ENCODE data around the gene NPW.

NPW gene

GRCh38 chr16:2024032-2024420 lies 4.4 kb downstream of the NPW start:
- H3K79me2 ChIP-seq, result no peaks in the 10 kb centered on the region
- no peak overlapping the region for H3K4me2 ChIP-seq (ENCODE audit: low read length)
- no peak overlapping the region for H2AFZ ChIP-seq
- TF ChIP-seq, protein P1, sequence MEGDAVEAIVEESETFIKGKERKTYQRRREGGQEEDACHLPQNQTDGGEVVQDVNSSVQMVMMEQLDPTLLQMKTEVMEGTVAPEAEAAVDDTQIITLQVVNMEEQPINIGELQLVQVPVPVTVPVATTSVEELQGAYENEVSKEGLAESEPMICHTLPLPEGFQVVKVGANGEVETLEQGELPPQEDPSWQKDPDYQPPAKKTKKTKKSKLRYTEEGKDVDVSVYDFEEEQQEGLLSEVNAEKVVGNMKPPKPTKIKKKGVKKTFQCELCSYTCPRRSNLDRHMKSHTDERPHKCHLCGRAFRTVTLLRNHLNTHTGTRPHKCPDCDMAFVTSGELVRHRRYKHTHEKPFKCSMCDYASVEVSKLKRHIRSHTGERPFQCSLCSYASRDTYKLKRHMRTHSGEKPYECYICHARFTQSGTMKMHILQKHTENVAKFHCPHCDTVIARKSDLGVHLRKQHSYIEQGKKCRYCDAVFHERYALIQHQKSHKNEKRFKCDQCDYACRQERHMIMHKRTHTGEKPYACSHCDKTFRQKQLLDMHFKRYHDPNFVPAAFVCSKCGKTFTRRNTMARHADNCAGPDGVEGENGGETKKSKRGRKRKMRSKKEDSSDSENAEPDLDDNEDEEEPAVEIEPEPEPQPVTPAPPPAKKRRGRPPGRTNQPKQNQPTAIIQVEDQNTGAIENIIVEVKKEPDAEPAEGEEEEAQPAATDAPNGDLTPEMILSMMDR (IDR thresholded peaks at IDR 0.05), result no peak
- no peaks in the 10 kb centered on the region for H3K36me3 ChIP-seq (ENCODE audit: control insufficient read depth, insufficient read depth, low read length)
- peaks cover 5% of the 10 kb centered on the region for H3K4me1 ChIP-seq
- no peak overlapping the region for H3K9ac ChIP-seq
- H3K9me3 ChIP-seq (ENCODE audit: control insufficient read depth, low read length), result no peaks in the 10 kb centered on the region
- H3K27me3 ChIP-seq (ENCODE audit: control insufficient read depth, insufficient read depth, low read length), result no peaks in the 10 kb centered on the region
- H3K27ac ChIP-seq, result no peak overlapping the region
- H3K4me3 ChIP-seq (ENCODE audit: low read depth, low read length), result no peak overlapping the region

DNA sequence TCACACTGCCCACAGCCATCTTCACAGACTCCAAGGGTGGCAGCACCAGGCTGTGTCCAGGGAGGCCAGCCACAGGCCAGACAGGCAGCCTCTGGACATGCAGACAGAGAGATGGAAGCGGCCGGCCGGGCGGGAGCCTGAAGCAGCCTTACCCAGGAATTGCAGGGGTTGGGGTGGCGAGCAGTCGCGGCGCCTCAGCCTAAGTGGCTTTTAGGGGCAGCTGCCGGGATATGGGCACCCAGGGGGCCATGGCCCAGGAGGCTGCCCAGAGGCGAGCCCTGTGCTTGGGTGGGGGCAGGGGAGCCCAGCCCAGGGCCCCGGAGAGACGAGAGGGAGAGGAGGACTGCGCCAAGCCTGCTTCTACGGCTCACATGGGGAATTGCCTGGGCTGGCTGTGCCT lies 5.7 kb downstream of the NPW start:
- no peak overlapping the region for H3K27ac ChIP-seq
- no peak overlapping the region for H2AFZ ChIP-seq
- H3K4me1 ChIP-seq, result peaks cover 5% of the 10 kb centered on the region
- no peak overlapping the region for H3K4me3 ChIP-seq (ENCODE audit: low read depth, low read length)
- no peaks in the 10 kb centered on the region for H3K36me3 ChIP-seq (ENCODE audit: control insufficient read depth, insufficient read depth, low read length)
- no peaks in the 10 kb centered on the region for H3K27me3 ChIP-seq (ENCODE audit: control insufficient read depth, insufficient read depth, low read length)
- H3K9me3 ChIP-seq (ENCODE audit: control insufficient read depth, low read length), result no peaks in the 10 kb centered on the region
- H3K9ac ChIP-seq, result no peak overlapping the region
- TF ChIP-seq, protein P1 (IDR thresholded peaks at IDR 0.05), result no peak
- H3K79me2 ChIP-seq, result no peaks in the 10 kb centered on the region
- no peak overlapping the region for H3K4me2 ChIP-seq (ENCODE audit: low read length)

DNA sequence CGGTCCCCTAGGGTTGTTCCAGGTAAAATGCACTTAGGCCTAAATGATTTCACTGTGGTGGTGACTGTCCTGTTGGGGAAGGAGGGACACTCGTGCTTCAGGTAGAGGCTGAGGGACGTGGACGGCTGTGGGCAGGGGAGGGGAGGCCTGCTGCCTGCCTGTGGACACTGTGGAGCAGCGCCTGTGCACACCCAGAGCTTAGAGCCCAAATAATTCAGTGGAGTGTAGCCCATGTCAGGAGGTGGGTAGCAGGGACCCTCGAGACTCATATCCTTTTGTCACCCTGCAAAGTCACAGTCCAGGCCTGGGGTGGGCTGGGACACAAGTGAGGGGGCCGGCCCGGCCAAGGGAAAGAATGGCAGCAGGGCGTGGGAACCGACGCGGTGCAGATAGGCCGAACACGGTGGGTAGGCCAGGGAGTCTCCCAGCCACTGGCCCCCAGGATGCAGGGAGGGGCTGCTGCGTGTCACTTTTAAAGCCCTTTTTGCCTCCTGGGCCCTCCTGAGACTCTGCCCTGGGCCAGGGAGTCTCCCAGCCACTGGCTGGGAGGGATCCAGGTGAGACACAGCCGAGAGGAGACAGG lies 6.4 kb downstream of the NPW start:
- Histone ChIP-seq H3K9me3 (ENCODE audit: control insufficient read depth, low read length) (no peaks in the 10 kb centered on the region), H3K36me3 (ENCODE audit: control insufficient read depth, insufficient read depth, low read length) (no peaks in the 10 kb centered on the region), H2AFZ (no peak overlapping the region), H3K4me2 (ENCODE audit: low read length) (no peak overlapping the region), H3K4me3 (ENCODE audit: low read depth, low read length) (no peak overlapping the region), H3K27me3 (ENCODE audit: control insufficient read depth, insufficient read depth, low read length) (no peaks in the 10 kb centered on the region), H3K4me1 (peaks cover 5% of the 10 kb centered on the region), H3K79me2 (no peaks in the 10 kb centered on the region), H3K9ac (no peak overlapping the region), H3K27ac (no peak overlapping the region)
- TF ChIP-seq, protein P1 (IDR thresholded peaks at IDR 0.05), result no peak

GRCh38 chr16:2026461-2027023 lies 7.0 kb downstream of the NPW start, which contains the start of gene NHERF2:
NHERF2 (plus strand) TSS chr16:2026902; CDS start chr16:2027006, 104 bp downstream.
- Histone ChIP-seq H3K4me2 (ENCODE audit: low read length) (peak within 1 kb of the TSS; percentile 37), H2AFZ (peak within 1 kb of the TSS; percentile 50), H3K27ac (no peak within 1 kb of the TSS), H3K79me2 (no peaks in the 10 kb centered on the region), H3K27me3 (ENCODE audit: control insufficient read depth, insufficient read depth, low read length) (no peaks in the 10 kb centered on the region), H3K4me1 (peaks cover 5% of the 10 kb centered on the region), H3K9me3 (ENCODE audit: control insufficient read depth, low read length) (no peaks in the 10 kb centered on the region), H3K9ac (no peak within 1 kb of the TSS), H3K36me3 (ENCODE audit: control insufficient read depth, insufficient read depth, low read length) (no peaks in the 10 kb centered on the region), H3K4me3 (ENCODE audit: low read depth, low read length) (peak within 1 kb of the TSS; percentile 31)
- TF ChIP-seq, protein P1 (IDR thresholded peaks at IDR 0.05), result no peak
